ENCODE measurements around the gene GALM.

GRCh38 chr2:38676681-38677080, 10.8 kb downstream of the GALM start:
- TF ChIP-seq, protein P1, sequence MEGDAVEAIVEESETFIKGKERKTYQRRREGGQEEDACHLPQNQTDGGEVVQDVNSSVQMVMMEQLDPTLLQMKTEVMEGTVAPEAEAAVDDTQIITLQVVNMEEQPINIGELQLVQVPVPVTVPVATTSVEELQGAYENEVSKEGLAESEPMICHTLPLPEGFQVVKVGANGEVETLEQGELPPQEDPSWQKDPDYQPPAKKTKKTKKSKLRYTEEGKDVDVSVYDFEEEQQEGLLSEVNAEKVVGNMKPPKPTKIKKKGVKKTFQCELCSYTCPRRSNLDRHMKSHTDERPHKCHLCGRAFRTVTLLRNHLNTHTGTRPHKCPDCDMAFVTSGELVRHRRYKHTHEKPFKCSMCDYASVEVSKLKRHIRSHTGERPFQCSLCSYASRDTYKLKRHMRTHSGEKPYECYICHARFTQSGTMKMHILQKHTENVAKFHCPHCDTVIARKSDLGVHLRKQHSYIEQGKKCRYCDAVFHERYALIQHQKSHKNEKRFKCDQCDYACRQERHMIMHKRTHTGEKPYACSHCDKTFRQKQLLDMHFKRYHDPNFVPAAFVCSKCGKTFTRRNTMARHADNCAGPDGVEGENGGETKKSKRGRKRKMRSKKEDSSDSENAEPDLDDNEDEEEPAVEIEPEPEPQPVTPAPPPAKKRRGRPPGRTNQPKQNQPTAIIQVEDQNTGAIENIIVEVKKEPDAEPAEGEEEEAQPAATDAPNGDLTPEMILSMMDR (IDR thresholded peaks at IDR 0.05), result no peak
- TF ChIP-seq POLR2AphosphoS5 (IDR thresholded peaks at IDR 0.05; ENCODE audit: low read depth, low read length) (no peak), TCF7L2 (IDR thresholded peaks at IDR 0.05; ENCODE audit: low read depth, low read length) (no peak)
